ENCODE data around the gene RGS2. TPM values are rescaled to one million over a fixed set of nuclear protein-coding genes. Genes with fewer than 3 reads are reported as not detected.

The RGS2 gene
- total RNA-seq, 1 donor from 2014 or later = 14.4 TPM

- Mint-ChIP-seq H3K27me3 (ENCODE audit: insufficient read depth, low read depth) (no peaks in the 10 kb centered on the region), H3K9me3 (peaks cover 2% of the 10 kb centered on the region), H3K36me3 (no peaks in the 10 kb centered on the region), H3K4me1 (no peaks in the 10 kb centered on the region), H3K27ac (no peak overlapping the region), H3K4me3 (no peak overlapping the region)
- Histone ChIP-seq H3K4me2 (no peak overlapping the region), H3K36me3 (no peaks in the 10 kb centered on the region), H4K20me1 (ENCODE audit: low read depth) (no peaks in the 10 kb centered on the region), H3K9me3 (ENCODE audit: low read depth) (no peaks in the 10 kb centered on the region), H3K27me3 (no peaks in the 10 kb centered on the region), H3K9ac (no peak overlapping the region), H3K27ac (no peak overlapping the region), H2AFZ (replicated peaks) (no peak overlapping the region), H3F3A (ENCODE audit: low read depth) (no peaks in the 10 kb centered on the region), H3K4me1 (no peaks in the 10 kb centered on the region), H3K79me2 (ENCODE audit: low read depth) (no peaks in the 10 kb centered on the region), H3K4me3 (no peak overlapping the region)
- TF ChIP-seq CTCF (IDR thresholded peaks at IDR 0.05) (no peak), EZH2 (IDR thresholded peaks at IDR 0.05) (no peak), EZH2phosphoT487 (IDR thresholded peaks at IDR 0.05) (no peak)
- no peak for DNase-seq (ENCODE audit: low spot score)
These were observed 51.0 kb downstream of the RGS2 start for GRCh38 chr1:192859808-192860207.

GRCh38 chr1:192860478-192861185 lies 51.8 kb downstream of the RGS2 start:
- no peak overlapping the region for H3K27ac Mint-ChIP-seq
- DNase-seq (ENCODE audit: low spot score) = no peak

DNA sequence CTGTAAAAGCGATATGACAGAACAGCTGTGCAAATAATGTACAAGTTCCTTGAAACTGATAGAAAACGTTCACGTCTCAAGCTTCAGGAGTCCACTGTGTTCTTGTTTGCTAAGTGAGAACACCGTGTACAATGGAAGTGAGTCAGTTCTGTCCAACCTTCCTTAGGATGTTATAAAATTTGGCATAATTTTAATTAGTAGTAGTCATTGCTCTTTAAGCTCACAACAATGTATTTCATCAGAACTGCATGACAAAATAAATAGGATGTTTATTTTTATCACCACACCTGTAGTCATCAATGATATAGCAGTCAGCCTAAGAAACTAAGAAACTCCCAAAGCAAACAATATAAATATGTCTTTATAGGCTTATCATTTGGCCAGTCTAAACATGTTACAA lies 53.0 kb downstream of the RGS2 start:
- Histone ChIP-seq H3K79me2 (ENCODE audit: low read depth) (no peaks in the 10 kb centered on the region), H3K4me2 (no peak overlapping the region), H3K4me1 (no peaks in the 10 kb centered on the region), H3K9me3 (ENCODE audit: low read depth) (no peaks in the 10 kb centered on the region), H4K20me1 (ENCODE audit: low read depth) (no peaks in the 10 kb centered on the region), H3K36me3 (no peaks in the 10 kb centered on the region), H3F3A (ENCODE audit: low read depth) (no peaks in the 10 kb centered on the region), H2AFZ (replicated peaks) (no peak overlapping the region), H3K27me3 (no peaks in the 10 kb centered on the region), H3K9ac (no peak overlapping the region), H3K4me3 (no peak overlapping the region), H3K27ac (no peak overlapping the region)
- DNase-seq (ENCODE audit: low spot score) = no peak
- Mint-ChIP-seq H3K27me3 (ENCODE audit: insufficient read depth, low read depth) (no peaks in the 10 kb centered on the region), H3K27ac (no peak overlapping the region), H3K4me3 (no peak overlapping the region), H3K9me3 (peaks cover 2% of the 10 kb centered on the region), H3K4me1 (no peaks in the 10 kb centered on the region), H3K36me3 (no peaks in the 10 kb centered on the region)
- TF ChIP-seq EZH2 (IDR thresholded peaks at IDR 0.05) (no peak), CTCF (IDR thresholded peaks at IDR 0.05) (no peak)

More at GRCh38 chr1:192860478-192861185, 51.8 kb downstream of the RGS2 start:
- no peaks in the 10 kb centered on the region for H3K4me1 ChIP-seq
- H3K9me3 ChIP-seq (ENCODE audit: low read depth) = no peaks in the 10 kb centered on the region
- no peaks in the 10 kb centered on the region for H3F3A ChIP-seq (ENCODE audit: low read depth)
- H3K9ac ChIP-seq = no peak overlapping the region
- H3K36me3 ChIP-seq = no peaks in the 10 kb centered on the region
- Mint-ChIP-seq H3K36me3 (no peaks in the 10 kb centered on the region), H3K4me1 (no peaks in the 10 kb centered on the region), H3K27me3 (ENCODE audit: insufficient read depth, low read depth) (no peaks in the 10 kb centered on the region), H3K9me3 (peaks cover 2% of the 10 kb centered on the region), H3K4me3 (no peak overlapping the region)
- TF ChIP-seq EZH2phosphoT487 (IDR thresholded peaks at IDR 0.05) = no peak
- TF ChIP-seq CTCF (IDR thresholded peaks at IDR 0.05) = no peak
- TF ChIP-seq EZH2 (IDR thresholded peaks at IDR 0.05) = no peak
- no peak overlapping the region for H3K27ac ChIP-seq
- no peak overlapping the region for H3K4me3 ChIP-seq
- H2AFZ ChIP-seq (replicated peaks) = no peak overlapping the region
- H3K27me3 ChIP-seq = no peaks in the 10 kb centered on the region
- H3K79me2 ChIP-seq (ENCODE audit: low read depth) = no peaks in the 10 kb centered on the region
- H4K20me1 ChIP-seq (ENCODE audit: low read depth) = no peaks in the 10 kb centered on the region
- H3K4me2 ChIP-seq = no peak overlapping the region

Other genes with a start within 250 kb of the RGS2 start
- not detected in 2 replicates for gene RGS1, start 233.3 kb upstream of the RGS2 start, total RNA-seq (ENCODE audit: low replicate concordance)
- gene RGS13, start 172.9 kb upstream of the RGS2 start, total RNA-seq (ENCODE audit: low replicate concordance) = not detected in 2 replicates